Measurements from ENCODE around the gene OGFR. TPM values are rescaled to one million over a fixed set of nuclear protein-coding genes. Genes with fewer than 3 reads are reported as not detected.
A peak's percentile ranks its signal among the peaks of the same experiment; 100 is the strongest.

The OGFR gene
- total RNA-seq (2014; rRNA removed; shearing (Covaris generic)), result 44.2 and 55.0 TPM in 2 replicates

- peak; percentile 80 for DNase-seq (ENCODE audit: low read depth)
Observed at GRCh38 chr20:62804627-62805154, at the start of gene OGFR. Gene OGFR (plus strand): TSS chr20:62804835. CDS start chr20:62804860, 25 bp downstream.

- DNase-seq (ENCODE audit: low read depth), result no peak
Observed at GRCh38 chr20:62754991-62755356, 49.7 kb upstream of the OGFR start.

DNA sequence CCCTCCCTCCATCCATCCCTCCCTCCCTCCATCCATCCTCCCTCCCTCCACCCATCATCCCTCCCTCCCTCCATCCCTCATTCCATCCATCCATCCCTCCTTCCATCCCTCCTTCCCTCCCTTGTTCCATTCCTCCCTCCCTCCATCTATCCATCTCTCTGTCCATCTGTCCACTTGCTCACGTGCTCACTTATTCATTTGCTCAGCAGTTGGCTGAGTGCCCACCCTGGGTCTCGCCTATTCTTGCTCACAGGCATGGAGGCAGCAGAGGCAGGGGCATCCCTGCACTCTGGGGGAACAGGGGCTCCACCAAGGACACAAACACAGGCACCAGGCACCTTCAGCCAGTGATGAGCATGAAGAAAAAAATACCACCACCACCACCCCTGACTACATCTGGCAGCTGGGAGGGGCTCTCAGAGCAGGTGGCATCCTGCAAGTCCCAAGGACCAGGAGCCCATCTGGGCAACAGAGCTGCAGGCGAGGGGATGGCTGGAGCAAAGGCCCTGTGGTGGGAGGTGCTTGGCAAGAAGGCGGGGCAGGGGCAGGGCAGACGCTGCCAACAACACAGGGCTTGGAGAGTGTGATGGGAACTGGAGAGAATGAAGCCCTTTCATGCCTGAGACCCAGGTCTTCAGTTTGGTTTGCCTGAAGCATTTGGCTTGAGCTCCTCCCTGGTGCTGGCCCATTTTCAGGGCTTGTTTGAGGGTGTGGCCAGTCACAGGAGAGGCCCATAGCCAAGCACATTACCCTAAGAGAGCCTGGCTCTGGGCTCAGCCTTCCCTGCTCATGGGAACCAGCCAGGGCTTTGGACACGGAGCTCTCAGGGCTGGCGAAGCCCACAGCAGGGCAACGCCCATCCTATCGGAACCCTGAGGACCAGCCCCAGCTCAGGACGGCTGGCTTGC lies 48.6 kb upstream of the OGFR start:
- DNase-seq (ENCODE audit: low read depth), result no peak

- no peak for DNase-seq (ENCODE audit: low read depth)
Observed at GRCh38 chr20:62758226-62758912, 46.3 kb upstream of the OGFR start.

DNA sequence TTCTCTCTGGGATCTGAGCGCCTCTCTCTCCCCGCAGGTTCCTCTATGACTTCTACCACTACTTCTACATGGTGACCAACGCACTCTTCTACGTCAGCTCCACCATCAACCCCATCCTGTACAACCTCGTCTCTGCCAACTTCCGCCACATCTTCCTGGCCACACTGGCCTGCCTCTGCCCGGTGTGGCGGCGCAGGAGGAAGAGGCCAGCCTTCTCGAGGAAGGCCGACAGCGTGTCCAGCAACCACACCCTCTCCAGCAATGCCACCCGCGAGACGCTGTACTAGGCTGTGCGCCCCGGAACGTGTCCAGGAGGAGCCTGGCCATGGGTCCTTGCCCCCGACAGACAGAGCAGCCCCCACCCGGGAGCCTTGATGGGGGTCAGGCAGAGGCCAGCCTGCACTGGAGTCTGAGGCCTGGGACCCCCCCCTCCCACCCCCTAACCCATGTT lies 44.6 kb upstream of the OGFR start:
- DNase-seq (ENCODE audit: low read depth), result no peak

DNA sequence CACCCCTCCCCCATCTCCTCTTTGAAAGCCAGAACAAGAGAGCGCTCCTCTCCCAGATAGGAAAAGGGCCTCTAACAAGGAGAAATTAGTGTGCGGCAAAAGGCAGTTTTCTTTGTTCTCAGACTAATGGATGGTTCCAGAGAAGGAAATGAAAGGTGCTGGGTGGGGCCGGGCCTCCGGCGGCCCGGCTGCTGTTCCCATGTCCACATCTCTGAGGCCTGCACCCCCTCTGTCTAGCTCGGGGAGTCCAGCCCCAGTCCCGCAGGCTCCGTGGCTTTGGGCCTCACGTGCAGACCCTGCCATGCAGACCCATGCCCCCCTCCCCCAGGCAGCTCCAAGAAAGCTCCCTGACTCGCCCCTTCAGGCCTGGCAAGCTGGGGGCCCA lies 44.2 kb upstream of the OGFR start:
- no peak for DNase-seq (ENCODE audit: low read depth)

GRCh38 chr20:62760856-62761758 lies 43.5 kb upstream of the OGFR start:
- no peak for DNase-seq (ENCODE audit: low read depth)

GRCh38 chr20:62761759-62762131 lies 42.9 kb upstream of the OGFR start:
- DNase-seq (ENCODE audit: low read depth), result no peak

DNA sequence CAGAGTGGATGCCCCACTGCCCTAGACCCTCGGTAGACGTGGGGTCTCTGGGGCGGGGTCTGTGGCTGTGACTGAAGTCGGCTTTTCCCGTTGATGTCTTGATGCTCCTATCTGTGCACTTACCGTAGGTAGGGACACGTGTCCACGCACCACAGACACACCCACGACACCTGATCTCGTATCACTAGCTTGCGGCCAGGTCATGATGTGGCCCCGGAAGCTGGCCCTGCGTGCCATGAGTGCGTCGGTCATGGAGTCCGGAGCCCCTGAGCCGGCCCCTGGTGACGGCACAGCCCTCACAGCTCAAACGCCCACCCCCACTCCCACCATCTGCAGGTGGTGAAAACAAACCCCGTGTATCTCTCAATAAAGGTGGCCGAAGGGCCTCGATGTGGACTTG lies 42.3 kb upstream of the OGFR start:
- no peak for DNase-seq (ENCODE audit: low read depth)

DNA sequence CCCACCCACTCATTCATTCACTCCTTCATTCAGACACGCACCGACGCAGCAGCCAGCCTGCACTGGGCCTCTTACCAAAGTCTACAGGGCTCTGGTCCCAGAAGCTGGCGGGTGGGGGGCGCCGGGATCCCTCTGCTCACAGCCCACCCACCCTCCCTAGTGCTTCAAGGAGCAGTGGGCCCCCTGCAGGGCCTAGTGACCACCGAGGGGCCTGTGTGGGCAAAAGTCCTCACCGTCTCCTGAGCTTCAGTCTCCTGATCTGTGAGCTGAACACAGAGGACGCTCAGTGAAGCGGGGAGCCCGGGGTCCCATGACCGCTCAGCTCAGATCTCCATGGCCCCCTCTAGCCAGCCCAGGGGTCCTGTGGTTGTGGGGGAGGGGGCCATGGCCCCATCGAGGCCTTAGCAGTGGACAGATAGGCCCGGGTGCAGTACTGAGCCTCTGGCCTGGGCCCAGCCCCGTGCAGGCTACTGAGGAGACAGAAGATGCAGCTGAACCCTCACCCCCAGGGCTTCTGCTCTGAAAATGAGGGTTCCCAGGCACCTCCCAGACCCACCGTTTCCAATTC lies 41.8 kb upstream of the OGFR start:
- DNase-seq (ENCODE audit: low read depth), result no peak

- DNase-seq (ENCODE audit: low read depth), result no peak
Observed at GRCh38 chr20:62763404-62763803, 41.2 kb upstream of the OGFR start.

- no peak for DNase-seq (ENCODE audit: low read depth)
Observed at GRCh38 chr20:62764156-62764935, 40.3 kb upstream of the OGFR start.

DNA sequence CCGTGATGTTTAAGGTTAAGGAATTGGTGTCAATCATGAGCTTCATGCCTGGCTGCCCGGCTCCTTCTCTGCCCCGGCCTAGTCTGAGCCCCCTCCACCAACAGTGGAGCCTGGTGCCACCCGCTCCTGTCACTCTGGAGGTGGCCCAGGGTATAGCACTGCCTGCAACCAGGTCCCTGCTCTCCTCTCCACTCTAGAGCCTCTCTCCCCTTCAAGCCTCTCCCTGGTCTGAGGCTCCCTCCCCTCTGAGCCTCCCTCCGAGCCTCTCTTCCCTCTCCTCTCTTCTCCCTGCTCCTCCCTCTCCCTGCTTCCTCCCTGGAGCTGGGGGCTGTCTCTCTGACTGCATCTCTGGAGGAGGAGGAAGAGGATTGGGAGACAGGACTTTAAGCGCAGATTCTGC lies 39.6 kb upstream of the OGFR start:
- DNase-seq (ENCODE audit: low read depth), result no peak

DNA sequence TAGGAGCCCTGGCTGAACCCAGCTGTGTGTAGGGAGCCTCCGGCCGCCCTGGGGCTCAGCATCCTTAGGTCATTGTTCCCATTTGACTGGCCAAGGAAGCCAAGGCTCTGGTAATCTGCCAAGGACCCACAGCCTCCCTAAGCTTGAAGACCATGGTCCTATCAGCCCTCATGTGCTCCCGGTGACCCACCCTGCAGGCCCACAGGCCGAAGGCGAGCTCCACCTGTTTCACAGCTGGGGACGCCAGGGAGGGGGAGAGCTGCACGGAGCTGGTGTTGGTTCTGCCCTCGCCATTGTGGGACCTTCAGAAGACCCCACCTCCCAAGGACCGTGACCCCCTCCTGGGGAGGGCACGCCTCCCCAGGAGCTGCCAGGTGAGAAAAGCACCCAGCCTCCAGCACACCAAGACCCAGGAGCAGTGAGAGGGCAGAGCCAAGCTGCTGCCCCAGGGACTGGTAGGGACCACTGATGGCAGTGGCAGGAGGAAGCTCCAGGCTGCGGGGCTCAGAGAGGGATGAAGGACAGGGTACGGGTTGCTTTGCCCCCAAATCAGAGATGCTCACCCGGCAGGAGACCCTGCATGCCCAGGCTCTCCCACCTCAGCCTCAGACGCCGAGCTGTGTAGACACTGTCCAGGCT lies 39.1 kb upstream of the OGFR start:
- no peak for DNase-seq (ENCODE audit: low read depth)

DNA sequence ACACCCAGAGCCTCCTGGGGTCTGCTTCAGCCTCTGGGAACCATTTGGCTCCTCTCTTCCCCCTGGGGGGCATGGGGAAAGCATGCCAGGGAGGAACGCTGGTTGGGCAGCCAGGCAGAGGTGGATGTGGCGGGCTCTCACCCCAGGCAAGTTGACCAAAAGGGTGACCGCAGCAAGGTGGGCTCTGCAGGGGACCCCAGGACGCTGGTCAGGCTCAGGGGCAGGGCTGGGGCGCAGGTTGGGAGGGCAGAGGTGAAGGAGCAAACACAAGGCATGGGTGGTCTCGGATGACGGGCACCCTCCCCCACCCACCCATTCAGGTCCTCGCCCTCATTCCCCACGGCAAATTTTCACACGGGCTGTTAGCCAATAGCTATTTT lies 38.6 kb upstream of the OGFR start:
- no peak for DNase-seq (ENCODE audit: low read depth)

DNA sequence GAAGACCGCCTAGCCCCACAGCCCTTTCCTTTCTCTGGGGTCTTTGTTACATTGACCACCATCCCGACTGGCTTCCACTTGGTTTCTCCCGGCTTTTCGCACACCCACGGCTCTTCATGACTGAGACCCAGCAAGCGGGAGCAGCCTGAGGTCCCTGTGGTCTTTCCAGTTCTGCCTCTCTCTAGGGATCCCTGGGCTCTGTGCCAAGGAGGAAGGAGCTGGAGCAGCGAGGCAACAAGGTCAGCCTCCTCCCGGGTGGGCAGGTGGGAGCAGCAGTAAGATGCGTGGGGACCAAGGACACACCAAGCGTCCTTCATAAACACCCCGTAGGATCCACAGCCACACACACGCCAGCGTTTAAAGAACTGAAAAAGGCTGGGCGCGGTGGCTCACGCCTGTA lies 37.9 kb upstream of the OGFR start:
- DNase-seq (ENCODE audit: low read depth), result peak; percentile 42

DNA sequence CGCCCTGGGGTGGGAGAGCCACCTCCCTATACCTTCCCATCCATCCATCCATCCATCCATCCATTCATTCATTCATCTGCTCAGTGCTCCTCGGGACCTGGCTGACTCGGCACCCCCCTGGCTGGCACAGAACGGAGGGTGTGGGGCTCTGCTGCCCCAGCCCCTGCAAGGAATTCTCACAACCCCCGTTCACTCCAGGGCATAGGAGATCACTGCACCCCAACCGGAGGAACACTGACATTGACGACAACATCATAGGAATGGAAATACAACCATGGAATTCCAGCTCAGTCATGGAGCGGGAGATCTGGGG lies 36.4 kb upstream of the OGFR start:
- no peak for DNase-seq (ENCODE audit: low read depth)

GRCh38 chr20:62768551-62769287 lies 35.9 kb upstream of the OGFR start:
- peak; percentile 43 for DNase-seq (ENCODE audit: low read depth)

DNA sequence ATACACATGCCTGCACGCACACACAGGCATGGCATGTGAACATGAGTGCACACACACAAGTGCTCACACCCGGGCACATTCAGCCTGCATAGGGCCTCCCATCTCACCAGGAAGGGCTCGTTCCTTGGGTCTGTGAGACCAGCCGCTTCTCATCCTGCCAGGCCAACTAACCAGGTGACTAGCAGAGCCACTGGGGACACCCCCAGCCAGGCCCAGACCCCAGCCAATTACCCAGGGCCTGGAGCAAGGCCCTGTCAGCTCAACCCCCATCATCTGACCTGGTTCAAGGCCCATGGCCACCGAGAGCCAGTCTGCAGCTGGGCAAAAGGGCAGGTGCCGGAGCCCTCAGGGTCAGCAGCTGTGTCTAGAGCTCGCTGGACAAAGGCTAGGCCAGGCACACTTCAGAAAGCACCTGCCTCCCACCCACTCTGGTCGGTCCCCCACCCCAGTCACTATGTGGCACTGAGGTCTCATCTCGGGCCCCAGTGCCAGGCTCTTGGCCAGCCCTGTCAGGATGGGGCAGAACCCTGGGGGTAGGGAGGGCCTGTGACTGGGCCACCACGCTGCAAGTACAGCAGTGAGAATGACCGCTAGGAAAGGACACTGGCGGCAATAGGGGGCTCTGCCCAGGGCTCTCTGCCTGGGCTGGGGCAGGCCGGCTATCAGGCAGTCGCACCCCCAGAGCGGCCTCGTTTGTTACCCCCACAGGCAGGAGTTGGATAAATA lies 35.1 kb upstream of the OGFR start:
- no peak for DNase-seq (ENCODE audit: low read depth)
